Measurements from ENCODE around the gene NTRK2. TPM values are rescaled to one million over a fixed set of nuclear protein-coding genes. Genes with fewer than 3 reads are reported as not detected.

Gene NTRK2
- total and polyA plus RNA-seq, 8 donors: 6.0 to 31.4 (median 14.5) TPM

- no peak for TF ChIP-seq CTCF (IDR thresholded peaks at IDR 0.05)
- 53 to 63% methylated on average over 8 of the region's 8 CpGs for WGBS, 2 donors
- no peak for ATAC-seq
- Histone ChIP-seq H3K4me1 (no peaks in the 10 kb centered on the region), H3K27ac (no peak overlapping the region), H3K36me3 (no peaks in the 10 kb centered on the region), H3K27me3 (no peaks in the 10 kb centered on the region), H3K4me3 (no peak overlapping the region), H3K9me3 (no peaks in the 10 kb centered on the region)
- FAIRE-seq: no peak
- intact Hi-C loops (cut with DNase I): no loop called here
- DNase-seq: no peak
Observed at GRCh38 chr9:84823421-84824271, 154.1 kb downstream of the NTRK2 start.

GRCh38 chr9:84827216-84827765, 157.8 kb downstream of the NTRK2 start:
- DNase-seq (no peak), ATAC-seq (no peak), FAIRE-seq (no peak)
- H3K9me3 ChIP-seq: no peaks in the 10 kb centered on the region
- TF ChIP-seq CTCF (IDR thresholded peaks at IDR 0.05): no peak
- intact Hi-C loops (cut with DNase I): no loop called here
- H3K27ac ChIP-seq: no peak overlapping the region
- 59 to 65% methylated on average over 4 of the region's 4 CpGs for WGBS, 2 donors
- H3K36me3 ChIP-seq: no peaks in the 10 kb centered on the region
- H3K4me1 ChIP-seq: no peaks in the 10 kb centered on the region
- no peaks in the 10 kb centered on the region for H3K27me3 ChIP-seq
- H3K4me3 ChIP-seq: no peak overlapping the region

GRCh38 chr9:84828046-84828445, 158.5 kb downstream of the NTRK2 start:
- Histone ChIP-seq H3K4me3 (no peak overlapping the region), H3K27me3 (no peaks in the 10 kb centered on the region), H3K27ac (no peak overlapping the region), H3K36me3 (no peaks in the 10 kb centered on the region), H3K4me1 (no peaks in the 10 kb centered on the region), H3K9me3 (no peaks in the 10 kb centered on the region)
- ATAC-seq (no peak), DNase-seq (no peak), FAIRE-seq (no peak)
- intact Hi-C loops (cut with DNase I): no loop called here
- TF ChIP-seq CTCF (IDR thresholded peaks at IDR 0.05): no peak
- WGBS, 2 donors: 76 to 81% methylated on average over 2 of the region's 2 CpGs

- DNase-seq (no peak), ATAC-seq (no peak), FAIRE-seq (no peak)
- intact Hi-C loops (cut with DNase I): no loop called here
- Histone ChIP-seq H3K27ac (no peak overlapping the region), H3K36me3 (no peaks in the 10 kb centered on the region), H3K4me1 (no peaks in the 10 kb centered on the region), H3K27me3 (no peaks in the 10 kb centered on the region), H3K4me3 (no peak overlapping the region), H3K9me3 (no peaks in the 10 kb centered on the region)
- no peak for TF ChIP-seq CTCF (IDR thresholded peaks at IDR 0.05)
- WGBS, 2 donors: 79 to 85% methylated on average over 8 of the region's 8 CpGs
Observed at GRCh38 chr9:84829471-84829870, 159.9 kb downstream of the NTRK2 start.

All from pancreas (tissue), 10 donors.